GM12878 (cell line): ENCODE data around the gene MPEG1. TPM values are rescaled to one million over a fixed set of nuclear protein-coding genes. Genes with fewer than 3 reads are reported as not detected.

Experiments
- ATAC-seq: fragments of 200-7000 bp; cut with Tn5 transposase; 3 replicates; pipeline ENCODE4 v1.9.1; 2020; ENCODE audit warnings: mild to moderate bottlenecking, moderate library complexity
- BruUV-seq: library from RNA; stranded (reverse); fragments of 400-500 nt; replicated peaks from 2 replicates; lab custom pipeline; 2021; lab: Mats Ljungman, UMichigan
- CTCF ChIA-PET: fragments of 300-600 bp; sonication (Branson Sonifier 250); formaldehyde crosslinking; extraction: SDS; loops from one replicate; lab custom pipeline; 2021; ENCODE audit warnings: inconsistent platforms; lab: Yijun Ruan, JAX
- POLR2A ChIA-PET: fragments of 350-600 bp; formaldehyde crosslinking; extraction: SDS; loops from one replicate; lab custom pipeline; 2021; ENCODE audit warnings: inconsistent platforms; lab: Charles Lee
- RAD21 ChIA-PET: fragments of 300-600 bp; sonication (Branson Sonifier 250); formaldehyde crosslinking; loops from one replicate; lab custom pipeline; 2023; ENCODE audit warnings: antibody characterized with exemption; ENCODE audit not compliant: unreplicated experiment; lab: Charles Lee
- SMC1A ChIA-PET: fragments of 300-600 bp; sonication (Branson Sonifier 250); formaldehyde crosslinking; loops from one replicate; lab custom pipeline; 2023; ENCODE audit not compliant: unreplicated experiment, uncharacterized antibody; lab: Charles Lee
- DNase-seq: peaks from one replicate; pipeline ENCODE4 v3.0.0-alpha.2; 2011; ENCODE audit warnings: low read depth, low spot score
- FAIRE-seq: peaks from 3 replicates; lab custom pipeline; 2011; peaks lifted over from hg19 to GRCh38; lab: Jason Lieb, UNC
- H2AFZ ChIP-seq: 2 replicates; pipeline ENCODE4 v1.6.0; 2011; ENCODE audit warnings: low read depth, low read length, control low read depth; ENCODE audit not compliant: control insufficient read depth
- H3K27ac ChIP-seq: 2 replicates; pipeline ENCODE4 v1.5.1; 2011; ENCODE audit warnings: control low read depth; ENCODE audit not compliant: control insufficient read depth, insufficient read depth
- H3K27me3 ChIP-seq, 2 experiments: replicated peaks in 1 of 2; 2 replicates each; pipeline versions ENCODE4 v1.6.0 to v1.6.1; 2011; ENCODE audit warnings: low read length in 1 of 2; ENCODE audit not compliant: control insufficient read depth in 2 of 2, insufficient read depth in 2 of 2
- H3K36me3 ChIP-seq, 2 experiments: 2 replicates each; pipeline ENCODE4 v1.5.1; 2011; ENCODE audit warnings: low read length in 1 of 2; ENCODE audit not compliant: control insufficient read depth in 2 of 2, insufficient read depth in 2 of 2
- H3K4me1 ChIP-seq: 2 replicates; pipeline ENCODE4 v1.6.1; 2011; ENCODE audit warnings: mild to moderate bottlenecking, low read length, moderate library complexity, mixed read lengths; ENCODE audit not compliant: control insufficient read depth, insufficient read depth
- H3K4me2 ChIP-seq: 2 replicates; pipeline ENCODE4 v1.6.0; 2011; ENCODE audit warnings: control low read depth; ENCODE audit not compliant: control insufficient read depth, insufficient read depth
- H3K4me3 ChIP-seq: fragments of 200-600 bp; sonication (generic); 2 replicates; pipeline ENCODE4 v1.5.1; 2016
- H3K79me2 ChIP-seq: 2 replicates; pipeline ENCODE4 v1.6.0; 2011; ENCODE audit warnings: low read length; ENCODE audit not compliant: control insufficient read depth, insufficient read depth
- H3K9ac ChIP-seq: 2 replicates; pipeline ENCODE4 v1.8.0; 2011; ENCODE audit warnings: low read length, control low read depth, mixed read lengths; ENCODE audit not compliant: control insufficient read depth, insufficient read depth
- H3K9me3 ChIP-seq: replicated peaks from 3 replicates; pipeline ENCODE4 v1.5.1; 2011; ENCODE audit warnings: mild to moderate bottlenecking, low read length; ENCODE audit not compliant: control insufficient read depth, insufficient read depth
- H4K20me1 ChIP-seq: 2 replicates; pipeline ENCODE4 v1.6.0; 2011; ENCODE audit not compliant: control insufficient read depth, insufficient read depth
- ETV6 ChIP-seq, 2 experiments: fragments of 450-650 bp in 1 of 2; IDR thresholded peaks in 1 of 2; conservative IDR thresholded peaks in 1 of 2; 2 replicates each; pipeline ENCODE4 v1.6.1; 2014; ENCODE audit warnings: antibody characterized with exemption in 1 of 2, borderline replicate concordance in 1 of 2, low read depth in 1 of 2, mild to moderate bottlenecking in 1 of 2, moderate library complexity in 1 of 2
- FOS ChIP-seq: IDR thresholded peaks from 3 replicates; pipeline ENCODE4 v1.6.1; 2011; ENCODE audit warnings: borderline replicate concordance; ENCODE audit not compliant: insufficient read length; ENCODE audit errors: extremely low read depth
- GABPA ChIP-seq: IDR thresholded peaks from 2 replicates; pipeline ENCODE4 v1.6.1; 2014; ENCODE audit warnings: antibody characterized with exemption, low read depth, mild to moderate bottlenecking, inconsistent platforms
- IRF4 ChIP-seq: IDR thresholded peaks from 2 replicates; pipeline ENCODE4 v1.6.1; 2011; ENCODE audit warnings: low read depth, low read length
- KAT2A ChIP-seq: conservative IDR thresholded peaks from 2 replicates; pipeline ENCODE4 v1.6.1; 2011; ENCODE audit warnings: low read depth, low read length; ENCODE audit not compliant: control insufficient read depth
- NFXL1 ChIP-seq: fragments of 450-650 bp; IDR thresholded peaks from 2 replicates; pipeline ENCODE4 v1.6.1; 2017; ENCODE audit warnings: antibody characterized with exemption, mild to moderate bottlenecking, borderline replicate concordance
- RELA ChIP-seq: fragments of 450-650 bp; IDR thresholded peaks from 2 replicates; pipeline ENCODE4 v1.8.0; 2014; ENCODE audit warnings: borderline replicate concordance; ENCODE audit not compliant: partially characterized antibody
- SRF ChIP-seq, 2 experiments: IDR thresholded peaks; 2 replicates each; pipeline ENCODE4 v1.6.1; 2011; ENCODE audit warnings: low read depth in 2 of 2, low read length in 2 of 2, mild to moderate bottlenecking in 1 of 2, moderate library complexity in 1 of 2
- TCF12 ChIP-seq: IDR thresholded peaks from 2 replicates; pipeline ENCODE4 v1.6.1; 2011; ENCODE audit warnings: low read depth, mild to moderate bottlenecking, low read length
- in situ Hi-C: fragments of 300-500 bp; cut with MboI; formaldehyde crosslinking; loops from 9 replicates; pipeline ENCODE4 v1.14.3; 2018; ENCODE audit warnings: mixed read lengths
- intact Hi-C: fragments of 100-400 bp; cut with micrococcal nuclease; formaldehyde crosslinking; loops from one replicate; pipeline ENCODE4 v1.14.2; 2022; ENCODE audit not compliant: unreplicated experiment
- polyA plus RNA-seq, 11 experiments: library from polyadenylated mRNA; depleted of rRNA in 4 of 11; unstranded in 6 of 11; stranded (reverse) in 5 of 11; fragments of >200 nt; fragmentation: Nextera tagmentation in 4 of 11; fragmentation: Illumina TruSeq in 1 of 11; extraction: Ambion mirVana in 4 of 11; extraction: Trizol in 1 of 11; gene quantifications; 1 replicate in 1 of 11; 2 replicates in 10 of 11; pipeline versions ENCODE4 v1.2.1 to v1.2.3, GENCODE V29; 2011 to 2016; ENCODE audit warnings: inconsistent platforms in 2 of 11, missing spikeins in 2 of 11, low read depth in 1 of 11
- total RNA-seq, 4 experiments: library from RNA; depleted of rRNA in 3 of 4; stranded (reverse); fragments of >200 nt in 3 of 4; fragmentation: Illumina TruSeq in 1 of 4; extraction: Trizol in 1 of 4; gene quantifications; 2 replicates each; pipeline versions ENCODE4 v1.2.1 to v1.2.3, GENCODE V29; 2013 to 2021
- TF ChIP-seq, protein P1 (sequence below): IDR thresholded peaks from 2 replicates; pipeline ENCODE4 v1.6.1; 2011; ENCODE audit warnings: mild to moderate bottlenecking, low read depth, low read length, moderate library complexity; ENCODE audit not compliant: insufficient replicate concordance
- TF ChIP-seq, protein P2 (sequence below): fragments of 450-650 bp; IDR thresholded peaks from 2 replicates; pipeline ENCODE4 v1.6.1; 2017; ENCODE audit warnings: mild to moderate bottlenecking
- TF ChIP-seq, protein P3 (sequence below): fragments of 450-650 bp; IDR thresholded peaks from 2 replicates; pipeline ENCODE4 v1.6.1; 2017; ENCODE audit warnings: mild to moderate bottlenecking, moderate library complexity
- TF ChIP-seq, protein P4 (sequence below): fragments of 450-650 bp; IDR thresholded peaks from 2 replicates; pipeline ENCODE4 v1.6.1; 2017; ENCODE audit warnings: mild to moderate bottlenecking, moderate library complexity

The MPEG1 gene
- total and polyA plus RNA-seq, 10 of the 15 experiments (the other 5 are each of a cell fraction or from before 2014, with no cell fraction given), result 1.3 to 15.6 (median 11.7) TPM; not detected in 1

DNA sequence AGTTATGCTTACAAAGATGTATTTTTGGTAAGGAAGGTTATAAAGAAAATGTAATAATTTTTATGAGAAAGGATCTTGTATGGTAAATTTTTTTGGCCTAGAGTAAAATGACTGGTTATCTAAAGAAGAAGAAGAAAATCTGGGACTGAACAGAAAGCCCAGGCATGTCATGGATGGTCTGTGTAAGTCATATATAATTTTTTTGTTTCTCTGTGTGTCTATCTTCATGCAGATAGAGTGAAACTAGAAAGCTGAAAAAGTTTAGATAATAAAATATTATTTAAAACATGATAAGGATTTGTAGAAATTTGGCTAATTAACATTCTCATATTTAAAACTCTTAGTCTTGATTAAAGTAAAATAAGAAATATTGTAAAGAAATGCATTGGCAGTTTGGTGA is 27.6 kb upstream of the MPEG1 start:
- in situ Hi-C loops, result no loop called here
- Histone ChIP-seq H3K27me3 (no peaks in the 10 kb centered on the region), H3K9ac (no peak overlapping the region), H3K79me2 (no peaks in the 10 kb centered on the region), H3K4me2 (no peak overlapping the region), H3K27ac (no peak overlapping the region), H2AFZ (no peak overlapping the region), H3K4me3 (no peak overlapping the region), H3K36me3 (no peaks in the 10 kb centered on the region), H3K4me1 (no peaks in the 10 kb centered on the region), H3K9me3 (peaks cover 5% of the 10 kb centered on the region; the same call in 2 of the 3 replicates), H4K20me1 (no peaks in the 10 kb centered on the region)
- ChIA-PET RAD21 (no interaction called here), POLR2A (no interaction called here), CTCF (interaction anchor here (0.9 kb wide), 1 partner anchor 82 kb away, joined by 3 read pairs; no protein-coding TSS in a partner anchor), SMC1A (no interaction called here)
- intact Hi-C loops, result no loop called here
- TF ChIP-seq KAT2A (no peak), FOS (no peak), NFXL1 (no peak), IRF4 (no peak), TCF12 (no peak), SRF (IDR thresholded peaks at IDR 0.05; ENCODE audit: low read depth in 2 of 2, low read length in 2 of 2) (no peak), RELA (no peak), GABPA (no peak), ETV6 (conservative IDR thresholded peaks at IDR 0.05 in 1 of 2, IDR thresholded peaks at IDR 0.05 in 1 of 2; ENCODE audit: borderline replicate concordance in 1 of 2, low read depth in 1 of 2) (no peak)
- TF ChIP-seq, protein P1, sequence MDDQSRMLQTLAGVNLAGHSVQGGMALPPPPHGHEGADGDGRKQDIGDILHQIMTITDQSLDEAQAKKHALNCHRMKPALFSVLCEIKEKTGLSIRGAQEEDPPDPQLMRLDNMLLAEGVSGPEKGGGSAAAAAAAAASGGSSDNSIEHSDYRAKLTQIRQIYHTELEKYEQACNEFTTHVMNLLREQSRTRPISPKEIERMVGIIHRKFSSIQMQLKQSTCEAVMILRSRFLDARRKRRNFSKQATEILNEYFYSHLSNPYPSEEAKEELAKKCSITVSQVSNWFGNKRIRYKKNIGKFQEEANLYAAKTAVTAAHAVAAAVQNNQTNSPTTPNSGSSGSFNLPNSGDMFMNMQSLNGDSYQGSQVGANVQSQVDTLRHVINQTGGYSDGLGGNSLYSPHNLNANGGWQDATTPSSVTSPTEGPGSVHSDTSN, result no peak
- TF ChIP-seq, protein P2, sequence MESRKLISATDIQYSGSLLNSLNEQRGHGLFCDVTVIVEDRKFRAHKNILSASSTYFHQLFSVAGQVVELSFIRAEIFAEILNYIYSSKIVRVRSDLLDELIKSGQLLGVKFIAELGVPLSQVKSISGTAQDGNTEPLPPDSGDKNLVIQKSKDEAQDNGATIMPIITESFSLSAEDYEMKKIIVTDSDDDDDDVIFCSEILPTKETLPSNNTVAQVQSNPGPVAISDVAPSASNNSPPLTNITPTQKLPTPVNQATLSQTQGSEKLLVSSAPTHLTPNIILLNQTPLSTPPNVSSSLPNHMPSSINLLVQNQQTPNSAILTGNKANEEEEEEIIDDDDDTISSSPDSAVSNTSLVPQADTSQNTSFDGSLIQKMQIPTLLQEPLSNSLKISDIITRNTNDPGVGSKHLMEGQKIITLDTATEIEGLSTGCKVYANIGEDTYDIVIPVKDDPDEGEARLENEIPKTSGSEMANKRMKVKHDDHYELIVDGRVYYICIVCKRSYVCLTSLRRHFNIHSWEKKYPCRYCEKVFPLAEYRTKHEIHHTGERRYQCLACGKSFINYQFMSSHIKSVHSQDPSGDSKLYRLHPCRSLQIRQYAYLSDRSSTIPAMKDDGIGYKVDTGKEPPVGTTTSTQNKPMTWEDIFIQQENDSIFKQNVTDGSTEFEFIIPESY, result no peak
- TF ChIP-seq, protein P3, sequence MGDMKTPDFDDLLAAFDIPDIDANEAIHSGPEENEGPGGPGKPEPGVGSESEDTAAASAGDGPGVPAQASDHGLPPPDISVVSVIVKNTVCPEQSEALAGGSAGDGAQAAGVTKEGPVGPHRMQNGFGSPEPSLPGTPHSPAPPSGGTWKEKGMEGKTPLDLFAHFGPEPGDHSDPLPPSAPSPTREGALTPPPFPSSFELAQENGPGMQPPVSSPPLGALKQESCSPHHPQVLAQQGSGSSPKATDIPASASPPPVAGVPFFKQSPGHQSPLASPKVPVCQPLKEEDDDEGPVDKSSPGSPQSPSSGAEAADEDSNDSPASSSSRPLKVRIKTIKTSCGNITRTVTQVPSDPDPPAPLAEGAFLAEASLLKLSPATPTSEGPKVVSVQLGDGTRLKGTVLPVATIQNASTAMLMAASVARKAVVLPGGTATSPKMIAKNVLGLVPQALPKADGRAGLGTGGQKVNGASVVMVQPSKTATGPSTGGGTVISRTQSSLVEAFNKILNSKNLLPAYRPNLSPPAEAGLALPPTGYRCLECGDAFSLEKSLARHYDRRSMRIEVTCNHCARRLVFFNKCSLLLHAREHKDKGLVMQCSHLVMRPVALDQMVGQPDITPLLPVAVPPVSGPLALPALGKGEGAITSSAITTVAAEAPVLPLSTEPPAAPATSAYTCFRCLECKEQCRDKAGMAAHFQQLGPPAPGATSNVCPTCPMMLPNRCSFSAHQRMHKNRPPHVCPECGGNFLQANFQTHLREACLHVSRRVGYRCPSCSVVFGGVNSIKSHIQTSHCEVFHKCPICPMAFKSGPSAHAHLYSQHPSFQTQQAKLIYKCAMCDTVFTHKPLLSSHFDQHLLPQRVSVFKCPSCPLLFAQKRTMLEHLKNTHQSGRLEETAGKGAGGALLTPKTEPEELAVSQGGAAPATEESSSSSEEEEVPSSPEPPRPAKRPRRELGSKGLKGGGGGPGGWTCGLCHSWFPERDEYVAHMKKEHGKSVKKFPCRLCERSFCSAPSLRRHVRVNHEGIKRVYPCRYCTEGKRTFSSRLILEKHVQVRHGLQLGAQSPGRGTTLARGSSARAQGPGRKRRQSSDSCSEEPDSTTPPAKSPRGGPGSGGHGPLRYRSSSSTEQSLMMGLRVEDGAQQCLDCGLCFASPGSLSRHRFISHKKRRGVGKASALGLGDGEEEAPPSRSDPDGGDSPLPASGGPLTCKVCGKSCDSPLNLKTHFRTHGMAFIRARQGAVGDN, result no peak
- TF ChIP-seq, protein P4, sequence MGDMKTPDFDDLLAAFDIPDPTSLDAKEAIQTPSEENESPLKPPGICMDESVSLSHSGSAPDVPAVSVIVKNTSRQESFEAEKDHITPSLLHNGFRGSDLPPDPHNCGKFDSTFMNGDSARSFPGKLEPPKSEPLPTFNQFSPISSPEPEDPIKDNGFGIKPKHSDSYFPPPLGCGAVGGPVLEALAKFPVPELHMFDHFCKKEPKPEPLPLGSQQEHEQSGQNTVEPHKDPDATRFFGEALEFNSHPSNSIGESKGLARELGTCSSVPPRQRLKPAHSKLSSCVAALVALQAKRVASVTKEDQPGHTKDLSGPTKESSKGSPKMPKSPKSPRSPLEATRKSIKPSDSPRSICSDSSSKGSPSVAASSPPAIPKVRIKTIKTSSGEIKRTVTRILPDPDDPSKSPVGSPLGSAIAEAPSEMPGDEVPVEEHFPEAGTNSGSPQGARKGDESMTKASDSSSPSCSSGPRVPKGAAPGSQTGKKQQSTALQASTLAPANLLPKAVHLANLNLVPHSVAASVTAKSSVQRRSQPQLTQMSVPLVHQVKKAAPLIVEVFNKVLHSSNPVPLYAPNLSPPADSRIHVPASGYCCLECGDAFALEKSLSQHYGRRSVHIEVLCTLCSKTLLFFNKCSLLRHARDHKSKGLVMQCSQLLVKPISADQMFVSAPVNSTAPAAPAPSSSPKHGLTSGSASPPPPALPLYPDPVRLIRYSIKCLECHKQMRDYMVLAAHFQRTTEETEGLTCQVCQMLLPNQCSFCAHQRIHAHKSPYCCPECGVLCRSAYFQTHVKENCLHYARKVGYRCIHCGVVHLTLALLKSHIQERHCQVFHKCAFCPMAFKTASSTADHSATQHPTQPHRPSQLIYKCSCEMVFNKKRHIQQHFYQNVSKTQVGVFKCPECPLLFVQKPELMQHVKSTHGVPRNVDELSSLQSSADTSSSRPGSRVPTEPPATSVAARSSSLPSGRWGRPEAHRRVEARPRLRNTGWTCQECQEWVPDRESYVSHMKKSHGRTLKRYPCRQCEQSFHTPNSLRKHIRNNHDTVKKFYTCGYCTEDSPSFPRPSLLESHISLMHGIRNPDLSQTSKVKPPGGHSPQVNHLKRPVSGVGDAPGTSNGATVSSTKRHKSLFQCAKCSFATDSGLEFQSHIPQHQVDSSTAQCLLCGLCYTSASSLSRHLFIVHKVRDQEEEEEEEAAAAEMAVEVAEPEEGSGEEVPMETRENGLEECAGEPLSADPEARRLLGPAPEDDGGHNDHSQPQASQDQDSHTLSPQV, result no peak
- BruUV-seq, result no TSS peak
- ATAC-seq, result no peak
- DNase-seq, result no peak
- no peak for FAIRE-seq
